ENCODE measurements around the gene SMG6. TPM values are rescaled to one million over a fixed set of nuclear protein-coding genes. Genes with fewer than 3 reads are reported as not detected.

SMG6 gene
- total and polyA plus RNA-seq, 2 donors (not counting 1 experiment from before 2014, with no cell fraction given) = 10.6 to 35.5 TPM

- TF ChIP-seq EZH2 (IDR thresholded peaks at IDR 0.05; ENCODE audit: borderline replicate concordance, insufficient read depth, low read depth, low read length, poor library complexity, severe bottlenecking) (no peak), CTCF (IDR thresholded peaks at IDR 0.05) (no peak)
- Histone ChIP-seq H2AFZ (ENCODE audit: insufficient read depth, low read depth, low read length, poor library complexity, severe bottlenecking) (no peak overlapping the region), H3K9ac (ENCODE audit: low read length) (no peak overlapping the region), H3K36me3 (replicated peaks in 1 of 2; ENCODE audit: control extremely low read depth in 1 of 2, control insufficient read depth in 1 of 2, extremely low read depth in 1 of 2, insufficient read depth in 2 of 2, low read length in 1 of 2) (peaks cover 0 to 46% of the 10 kb centered on the region in 2 experiments), H3K9me3 (ENCODE audit: control extremely low read depth in 1 of 3, control insufficient read depth in 2 of 3, insufficient read depth in 1 of 3, low read length in 2 of 3) (no peaks in the 10 kb centered on the region), H3K4me3 (ENCODE audit: control extremely low read depth in 1 of 5, extremely low read depth in 1 of 5, insufficient read depth in 1 of 5, low read depth in 2 of 5, low read length in 4 of 5) (no peak overlapping the region), H3K27ac (ENCODE audit: low read length in 2 of 2) (no peak overlapping the region), H3K4me1 (ENCODE audit: control insufficient read depth in 2 of 2, insufficient read depth in 2 of 2, low read length in 2 of 2) (no peaks in the 10 kb centered on the region), H3K79me2 (ENCODE audit: control insufficient read depth, insufficient read depth, low read length) (no peaks in the 10 kb centered on the region), H3K27me3 (replicated peaks in 1 of 4; ENCODE audit: control extremely low read depth in 1 of 4, control insufficient read depth in 3 of 4, insufficient read depth in 4 of 4, low read length in 3 of 4) (no peaks in the 10 kb centered on the region), H3K4me2 (replicated peaks; ENCODE audit: low read depth, low read length, poor library complexity, severe bottlenecking) (no peak overlapping the region), H4K20me1 (ENCODE audit: control insufficient read depth, insufficient read depth, low read length, poor library complexity, severe bottlenecking) (no peaks in the 10 kb centered on the region)
- POLR2A ChIA-PET = no interaction called here
- DNase-seq = no peak
- intact Hi-C loops (cut with micrococcal nuclease) = no loop called here
- ATAC-seq (ENCODE audit: low read depth) = no peak
- Mint-ChIP-seq H3K9me3 (ENCODE audit: insufficient read depth) (no peaks in the 10 kb centered on the region), H3K27me3 (no peaks in the 10 kb centered on the region), H3K4me1 (no peaks in the 10 kb centered on the region), H3K4me3 (no peak overlapping the region), H3K27ac (no peak overlapping the region)
- CTCF ChIA-PET = interaction anchor here (1.0 kb wide), 1 partner anchor 66 kb away, joined by 4 read pairs; no protein-coding TSS in a partner anchor
- 83% methylated on average over 14 of the region's 15 CpGs for WGBS (ENCODE audit: insufficient coverage)
Observed at GRCh38 chr17:2178798-2179501, 124.6 kb downstream of the SMG6 start.

- Mint-ChIP-seq H3K4me1 (no peaks in the 10 kb centered on the region), H3K27ac (no peak overlapping the region), H3K4me3 (no peak overlapping the region), H3K9me3 (ENCODE audit: insufficient read depth) (no peaks in the 10 kb centered on the region), H3K27me3 (no peaks in the 10 kb centered on the region)
- no peaks in the 10 kb centered on the region for H3K4me1 ChIP-seq (ENCODE audit: control insufficient read depth in 2 of 2, insufficient read depth in 2 of 2, low read length in 2 of 2)
- intact Hi-C loops (cut with micrococcal nuclease) = no loop called here
- DNase-seq (no peak), ATAC-seq (ENCODE audit: low read depth) (no peak)
- H3K9ac ChIP-seq (ENCODE audit: low read length) = no peak overlapping the region
- no peaks in the 10 kb centered on the region for H3K9me3 ChIP-seq (ENCODE audit: control extremely low read depth in 1 of 3, control insufficient read depth in 2 of 3, insufficient read depth in 1 of 3, low read length in 2 of 3)
- TF ChIP-seq EZH2 (IDR thresholded peaks at IDR 0.05; ENCODE audit: borderline replicate concordance, insufficient read depth, low read depth, low read length, poor library complexity, severe bottlenecking) (no peak), CTCF (IDR thresholded peaks at IDR 0.05) (no peak)
- H3K36me3 ChIP-seq (replicated peaks in 1 of 2; ENCODE audit: control extremely low read depth in 1 of 2, control insufficient read depth in 1 of 2, extremely low read depth in 1 of 2, insufficient read depth in 2 of 2, low read length in 1 of 2) = peaks cover 0 to 43% of the 10 kb centered on the region in 2 experiments
- no peak overlapping the region for H3K4me3 ChIP-seq (ENCODE audit: control extremely low read depth in 1 of 5, extremely low read depth in 1 of 5, insufficient read depth in 1 of 5, low read depth in 2 of 5, low read length in 4 of 5)
- H2AFZ ChIP-seq (ENCODE audit: insufficient read depth, low read depth, low read length, poor library complexity, severe bottlenecking) = no peak overlapping the region
- CTCF ChIA-PET = interaction anchor here (0.8 to 1.2 kb wide), 2 partner anchors 21 to 123 kb away, joined by 3 read pairs; partner anchors contain the start of gene HIC1
- H3K4me2 ChIP-seq (replicated peaks; ENCODE audit: low read depth, low read length, poor library complexity, severe bottlenecking) = no peak overlapping the region
- no peaks in the 10 kb centered on the region for H4K20me1 ChIP-seq (ENCODE audit: control insufficient read depth, insufficient read depth, low read length, poor library complexity, severe bottlenecking)
- POLR2A ChIA-PET = interaction anchor here (0.6 kb wide), 1 partner anchor 124 kb away, joined by 3 read pairs; no protein-coding TSS in a partner anchor
- H3K27me3 ChIP-seq (replicated peaks in 1 of 4; ENCODE audit: control extremely low read depth in 1 of 4, control insufficient read depth in 3 of 4, insufficient read depth in 4 of 4, low read length in 3 of 4) = no peaks in the 10 kb centered on the region
- no peak overlapping the region for H3K27ac ChIP-seq (ENCODE audit: low read length in 2 of 2)
- H3K79me2 ChIP-seq (ENCODE audit: control insufficient read depth, insufficient read depth, low read length) = no peaks in the 10 kb centered on the region
- WGBS (ENCODE audit: insufficient coverage) = 67% methylated on average over 1 of the region's 4 CpGs
Observed at GRCh38 chr17:2177235-2177811, 126.3 kb downstream of the SMG6 start.

Data from B cell (primary cell).